MM.1S (cell line): ENCODE data around the gene CCL16.

Experiments used
- DNase-seq: peaks from one replicate; pipeline ENCODE4 v3.0.0-alpha.2; 2015
- H2AFZ ChIP-seq: fragments of 300-600 bp; sonication (generic); 2 replicates; pipeline ENCODE4 v1.6.0; 2016; ENCODE audit warnings: antibody characterized with exemption, low read length
- H3F3A ChIP-seq: fragments of 300-600 bp; sonication (generic); 2 replicates; pipeline ENCODE4 v1.6.1; 2016; ENCODE audit warnings: mild to moderate bottlenecking, antibody characterized with exemption, low read length, moderate library complexity, mixed read lengths; ENCODE audit not compliant: insufficient read depth
- H3K27ac ChIP-seq: fragments of 300-600 bp; sonication (generic); 2 replicates; pipeline ENCODE4 v1.5.1; 2016; ENCODE audit warnings: mild to moderate bottlenecking, low read length
- H3K27me3 ChIP-seq: fragments of 300-600 bp; sonication (generic); replicated peaks from 2 replicates; pipeline ENCODE4 v1.6.0; 2016; ENCODE audit warnings: low read length; ENCODE audit not compliant: insufficient read depth
- H3K36me3 ChIP-seq: fragments of 300-600 bp; sonication (generic); replicated peaks from 2 replicates; pipeline ENCODE4 v1.6.1; 2016; ENCODE audit warnings: mild to moderate bottlenecking, low read length, mixed read lengths; ENCODE audit not compliant: insufficient read depth
- H3K4me1 ChIP-seq: fragments of 300-600 bp; sonication (generic); 2 replicates; pipeline ENCODE4 v1.6.1; 2016; ENCODE audit warnings: low read length, mixed read lengths
- H3K4me2 ChIP-seq: fragments of 300-600 bp; sonication (generic); 2 replicates; pipeline ENCODE4 v1.6.0; 2016; ENCODE audit warnings: low read depth, low read length
- H3K4me3 ChIP-seq: fragments of 300-600 bp; sonication (generic); 2 replicates; pipeline ENCODE4 v1.5.1; 2016; ENCODE audit warnings: low read length, mixed read lengths
- H3K79me2 ChIP-seq: fragments of 300-600 bp; sonication (generic); 2 replicates; pipeline ENCODE4 v1.6.1; 2016; ENCODE audit warnings: mixed run types, low read length, mixed read lengths
- H3K9ac ChIP-seq: fragments of 300-600 bp; sonication (generic); 2 replicates; pipeline ENCODE4 v1.6.1; 2016; ENCODE audit warnings: low read length, mixed read lengths
- H3K9me2 ChIP-seq: fragments of 300-600 bp; sonication (generic); replicated peaks from 2 replicates; pipeline ENCODE4 v1.6.1; 2016; ENCODE audit warnings: mild to moderate bottlenecking, low read length, mixed read lengths; ENCODE audit not compliant: insufficient read depth
- H3K9me3 ChIP-seq: fragments of 300-600 bp; sonication (generic); replicated peaks from 2 replicates; pipeline ENCODE4 v1.6.1; 2016; ENCODE audit warnings: mild to moderate bottlenecking, low read length, mixed read lengths; ENCODE audit not compliant: insufficient read depth
- H4K20me1 ChIP-seq: fragments of 300-600 bp; sonication (generic); 2 replicates; pipeline ENCODE4 v1.6.1; 2016; ENCODE audit warnings: mild to moderate bottlenecking, low read length, moderate library complexity, mixed read lengths; ENCODE audit not compliant: insufficient read depth
- EZH2 ChIP-seq: fragments of 300-600 bp; sonication (generic); optimal IDR thresholded peaks from 2 replicates; pipeline ENCODE3; 2017; ENCODE audit warnings: low read depth, mild to moderate bottlenecking, antibody characterized with exemption, low read length, mixed read lengths
- EZH2phosphoT487 ChIP-seq: fragments of 300-600 bp; sonication (generic); IDR thresholded peaks from 2 replicates; pipeline ENCODE4 v1.6.1; 2018; ENCODE audit warnings: antibody characterized with exemption, low read length
- TF ChIP-seq, protein P1 (sequence below): fragments of 300-600 bp; sonication (generic); IDR thresholded peaks from 2 replicates; pipeline ENCODE4 v1.5.1; 2016; ENCODE audit warnings: antibody characterized with exemption, low read length, mixed read lengths

The CCL16 gene

DNA sequence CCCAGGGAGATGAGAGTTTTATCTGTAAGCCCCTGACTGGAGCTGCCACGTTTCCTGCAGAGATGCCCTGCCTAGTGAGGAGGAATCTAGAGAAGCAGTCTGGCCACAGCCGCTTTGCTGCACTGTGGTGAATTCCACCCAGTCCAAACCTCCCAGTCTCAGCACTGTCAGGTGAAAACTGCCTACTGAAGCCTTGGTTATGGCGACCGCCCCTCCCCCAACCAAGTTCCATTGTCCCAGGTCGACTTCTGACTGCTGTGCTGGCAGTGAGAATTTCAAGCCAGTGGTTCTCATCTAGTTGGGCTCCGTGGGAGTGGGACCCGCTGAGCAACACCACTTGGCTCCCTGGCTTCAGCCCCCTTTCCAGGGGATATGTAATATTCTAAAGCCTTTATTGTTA lies 27.6 kb downstream of the CCL16 start:
- H3K4me3 ChIP-seq = no peak overlapping the region

DNA sequence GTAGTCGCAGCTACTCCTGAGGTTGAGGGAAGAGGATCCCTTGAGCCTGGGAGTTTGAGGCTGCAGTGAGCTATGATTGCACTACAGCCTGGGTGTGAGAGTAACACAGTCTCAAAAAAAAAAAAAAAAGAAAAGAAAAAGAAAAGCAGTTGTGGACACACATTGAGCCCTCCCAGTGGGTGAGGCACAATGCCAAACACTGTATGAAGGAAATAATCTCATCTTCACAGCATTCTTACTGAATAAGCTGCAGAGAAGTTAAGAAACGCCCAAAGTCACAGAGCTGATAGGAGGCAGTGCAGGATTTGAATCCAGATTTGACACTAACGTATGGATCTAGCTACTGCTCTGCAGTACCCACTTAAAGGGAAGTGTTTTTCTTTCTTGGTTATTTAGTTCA lies 31.9 kb downstream of the CCL16 start:
- Histone ChIP-seq H3F3A (no peaks in the 10 kb centered on the region), H3K79me2 (no peaks in the 10 kb centered on the region), H2AFZ (no peak overlapping the region), H3K4me3 (no peak overlapping the region), H3K27ac (no peak overlapping the region), H3K9ac (no peak overlapping the region), H3K9me2 (no peaks in the 10 kb centered on the region), H3K4me1 (no peaks in the 10 kb centered on the region), H4K20me1 (no peaks in the 10 kb centered on the region), H3K4me2 (no peak overlapping the region), H3K27me3 (no peaks in the 10 kb centered on the region), H3K9me3 (no peaks in the 10 kb centered on the region), H3K36me3 (no peaks in the 10 kb centered on the region)
- no peak for DNase-seq
- TF ChIP-seq EZH2phosphoT487 (no peak), EZH2 (no peak)
- TF ChIP-seq, protein P1, sequence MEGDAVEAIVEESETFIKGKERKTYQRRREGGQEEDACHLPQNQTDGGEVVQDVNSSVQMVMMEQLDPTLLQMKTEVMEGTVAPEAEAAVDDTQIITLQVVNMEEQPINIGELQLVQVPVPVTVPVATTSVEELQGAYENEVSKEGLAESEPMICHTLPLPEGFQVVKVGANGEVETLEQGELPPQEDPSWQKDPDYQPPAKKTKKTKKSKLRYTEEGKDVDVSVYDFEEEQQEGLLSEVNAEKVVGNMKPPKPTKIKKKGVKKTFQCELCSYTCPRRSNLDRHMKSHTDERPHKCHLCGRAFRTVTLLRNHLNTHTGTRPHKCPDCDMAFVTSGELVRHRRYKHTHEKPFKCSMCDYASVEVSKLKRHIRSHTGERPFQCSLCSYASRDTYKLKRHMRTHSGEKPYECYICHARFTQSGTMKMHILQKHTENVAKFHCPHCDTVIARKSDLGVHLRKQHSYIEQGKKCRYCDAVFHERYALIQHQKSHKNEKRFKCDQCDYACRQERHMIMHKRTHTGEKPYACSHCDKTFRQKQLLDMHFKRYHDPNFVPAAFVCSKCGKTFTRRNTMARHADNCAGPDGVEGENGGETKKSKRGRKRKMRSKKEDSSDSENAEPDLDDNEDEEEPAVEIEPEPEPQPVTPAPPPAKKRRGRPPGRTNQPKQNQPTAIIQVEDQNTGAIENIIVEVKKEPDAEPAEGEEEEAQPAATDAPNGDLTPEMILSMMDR = no peak

More for the DNA sequence above, 27.6 kb downstream of the CCL16 start:
- H3K9ac ChIP-seq = no peak overlapping the region
- no peaks in the 10 kb centered on the region for H3K27me3 ChIP-seq
- no peaks in the 10 kb centered on the region for H4K20me1 ChIP-seq
- H3K4me1 ChIP-seq = no peaks in the 10 kb centered on the region
- H3F3A ChIP-seq = no peaks in the 10 kb centered on the region
- no peaks in the 10 kb centered on the region for H3K79me2 ChIP-seq
- no peak overlapping the region for H2AFZ ChIP-seq
- H3K9me2 ChIP-seq = no peaks in the 10 kb centered on the region
- no peak for DNase-seq
- no peaks in the 10 kb centered on the region for H3K9me3 ChIP-seq
- H3K36me3 ChIP-seq = no peaks in the 10 kb centered on the region
- no peak overlapping the region for H3K4me2 ChIP-seq
- TF ChIP-seq EZH2 = no peak
- TF ChIP-seq, protein P1 = no peak
- no peak for TF ChIP-seq EZH2phosphoT487
- H3K27ac ChIP-seq = no peak overlapping the region

DNA sequence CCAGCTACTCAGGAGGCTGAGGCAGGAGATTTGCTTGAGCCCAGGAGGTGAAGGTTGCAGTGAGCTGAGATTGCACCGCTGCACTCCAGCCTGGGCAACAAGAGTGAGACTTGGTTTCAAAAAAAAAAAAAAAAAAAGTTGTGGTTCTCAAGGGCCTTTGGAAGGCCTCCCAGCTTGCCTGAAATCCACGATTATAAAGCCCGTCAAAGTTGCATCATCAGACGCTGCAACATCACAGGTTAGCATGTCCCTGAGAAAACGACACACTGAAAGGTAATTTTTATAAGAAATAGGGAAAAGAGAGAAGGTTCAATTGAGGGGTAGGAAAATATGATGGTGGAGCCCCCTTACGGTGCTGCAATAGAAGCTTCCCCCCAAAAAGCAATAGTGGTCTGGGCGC lies 33.2 kb downstream of the CCL16 start:
- no peak for DNase-seq
- H3K4me2 ChIP-seq = no peak overlapping the region
- H3K9me3 ChIP-seq = no peaks in the 10 kb centered on the region
- TF ChIP-seq EZH2 (no peak), EZH2phosphoT487 (no peak)
- TF ChIP-seq, protein P1 = no peak
- no peak overlapping the region for H2AFZ ChIP-seq
- no peak overlapping the region for H3K9ac ChIP-seq
- H3K27ac ChIP-seq = no peak overlapping the region
- no peaks in the 10 kb centered on the region for H3K4me1 ChIP-seq
- H3K36me3 ChIP-seq = no peaks in the 10 kb centered on the region
- H3K79me2 ChIP-seq = no peaks in the 10 kb centered on the region
- H3K4me3 ChIP-seq = no peak overlapping the region
- H3F3A ChIP-seq = no peaks in the 10 kb centered on the region
- H3K9me2 ChIP-seq = no peaks in the 10 kb centered on the region
- H3K27me3 ChIP-seq = no peaks in the 10 kb centered on the region
- H4K20me1 ChIP-seq = no peaks in the 10 kb centered on the region
